ENCODE results near the gene HDAC11.

The HDAC11 gene

DNA sequence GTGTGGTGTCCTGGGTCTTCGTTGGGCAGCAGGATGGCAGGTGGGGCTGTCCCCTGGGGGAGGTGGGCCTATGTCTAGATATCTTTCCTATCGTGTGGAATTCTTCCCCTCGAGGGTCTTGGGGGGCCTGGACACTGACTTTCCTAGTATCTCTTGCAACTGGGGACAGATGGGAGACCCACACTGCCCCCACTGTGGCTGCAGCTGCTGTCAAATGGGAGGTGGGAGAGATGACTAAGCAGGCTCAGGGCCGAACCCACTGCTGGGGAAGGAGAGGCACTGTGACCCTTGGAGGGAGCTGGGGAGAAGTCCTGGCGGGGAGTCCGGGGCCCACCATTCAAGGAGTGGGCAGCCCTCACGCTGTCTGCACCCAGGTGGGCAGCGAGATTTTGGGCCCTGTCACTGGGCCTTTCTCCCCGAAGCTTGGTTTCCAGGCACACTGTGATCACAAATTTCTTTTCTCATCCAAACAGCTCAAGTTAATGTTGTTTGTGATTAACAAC is 65.9 kb downstream of the HDAC11 start:
- no peak for DNase-seq

DNA sequence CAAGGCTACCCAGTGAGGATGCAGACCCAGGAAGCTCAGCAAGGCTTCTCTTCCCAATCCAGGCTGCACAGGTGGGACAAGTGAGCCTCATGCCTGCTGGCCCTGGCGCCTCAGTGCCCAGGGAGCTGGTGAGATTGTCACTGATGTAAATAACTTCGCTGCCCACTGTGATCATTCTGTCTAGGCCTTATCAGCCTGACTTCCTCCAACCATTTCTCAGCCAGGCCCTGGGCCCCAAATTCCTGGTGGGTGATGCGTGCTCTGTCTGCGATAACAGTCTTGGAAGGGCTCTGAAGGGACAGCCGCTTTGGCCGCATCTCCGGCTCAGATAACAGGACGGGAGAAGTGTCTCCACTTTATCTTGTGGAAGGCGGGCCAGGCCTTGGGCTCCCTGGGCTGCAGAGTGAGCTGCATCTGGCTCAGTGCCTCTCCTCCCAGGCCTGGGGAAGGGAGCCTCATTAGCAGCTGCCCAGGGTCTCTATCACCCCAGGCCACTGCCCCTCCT is 66.6 kb downstream of the HDAC11 start:
- DNase-seq: no peak

DNA sequence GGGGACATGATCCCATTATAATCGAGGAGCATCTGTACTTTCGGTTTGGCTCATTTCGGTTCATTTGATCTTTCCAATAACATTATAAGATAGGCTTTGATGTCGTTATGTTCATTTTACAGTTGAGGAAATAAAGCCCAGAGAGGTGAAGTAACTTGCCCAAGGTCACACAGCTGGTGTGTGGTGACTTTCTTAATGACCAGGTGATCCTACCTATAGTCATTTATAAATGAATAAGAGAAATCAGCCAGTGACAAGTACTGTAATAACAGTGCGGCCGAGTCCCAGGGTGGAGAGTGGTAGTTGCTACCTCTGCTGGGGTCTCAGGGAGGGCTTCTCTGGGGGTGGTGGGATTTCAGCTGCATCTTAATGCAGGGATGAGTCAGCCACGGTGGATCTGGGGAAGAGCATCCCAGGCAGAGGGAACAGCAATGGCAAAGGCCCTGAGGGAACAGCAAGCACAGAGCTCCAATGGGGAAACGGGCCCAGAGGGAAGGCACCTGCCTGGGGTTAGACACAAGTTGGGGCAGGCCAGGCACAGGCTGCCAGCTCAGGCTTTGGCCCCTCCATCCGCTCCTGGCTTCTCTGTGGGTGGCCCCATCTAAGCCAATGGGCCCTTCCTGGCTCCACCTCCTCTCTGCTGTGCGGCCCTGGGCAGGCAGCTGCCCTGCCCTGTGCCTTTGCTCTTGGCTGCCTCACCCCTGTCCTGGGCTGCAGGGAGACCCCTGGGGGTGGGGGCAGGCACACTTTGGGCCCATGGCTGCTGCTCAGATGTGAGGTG is 67.7 kb downstream of the HDAC11 start:
- no peak for DNase-seq

DNA sequence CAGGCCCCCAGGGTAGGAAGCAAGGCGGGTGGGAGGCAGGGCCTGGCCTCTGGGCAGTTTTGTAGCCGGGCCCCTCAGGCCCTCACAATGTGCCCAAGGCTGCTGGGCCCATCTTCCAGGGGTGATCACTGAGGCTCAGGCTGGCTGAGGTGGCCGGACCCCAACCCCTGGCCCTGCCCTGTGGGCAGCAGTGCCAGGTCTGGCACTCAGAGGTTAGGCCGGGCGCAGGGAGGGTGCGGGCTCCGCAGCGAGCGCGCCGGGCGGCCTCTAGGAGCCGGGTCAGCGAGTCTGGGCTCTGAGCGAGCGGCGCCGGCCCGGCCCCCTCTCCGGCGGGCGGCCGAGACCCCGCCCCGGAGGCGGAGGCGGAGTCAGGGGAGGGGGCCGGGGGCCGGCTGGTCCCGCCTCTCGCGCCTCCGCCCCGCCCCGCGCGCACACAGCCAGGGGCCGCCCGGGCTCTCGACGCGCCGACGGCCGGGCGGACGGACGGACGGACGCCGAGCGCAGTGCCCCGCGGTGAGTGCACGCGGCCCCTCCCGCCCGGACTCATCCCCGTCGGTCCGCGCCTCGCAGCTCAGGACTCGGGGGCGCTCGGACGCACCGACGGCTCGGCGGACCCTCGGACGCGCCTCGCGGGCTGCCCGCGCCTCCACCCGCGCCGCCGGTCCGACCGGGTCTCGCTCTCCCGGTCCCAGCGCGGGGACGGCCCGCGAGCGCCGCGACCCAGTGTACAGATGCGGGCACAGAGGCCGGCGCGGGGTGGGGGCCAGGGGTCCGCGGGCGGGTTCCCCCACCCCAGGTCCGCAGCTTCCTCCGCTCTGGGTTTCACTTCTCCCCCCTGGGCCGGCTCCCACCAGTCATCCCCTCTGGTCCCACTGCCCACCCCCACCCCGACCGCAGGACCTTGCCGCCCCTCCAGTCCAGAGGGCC is 68.9 kb downstream of the HDAC11 start, which contains the start of gene FBLN2:
Gene FBLN2, plus strand, starts transcription at position 430 of the 927 bp plus-strand sequence. CDS start 21,231 bp downstream, outside the sequence.
- DNase-seq: peak; percentile 42

DNA sequence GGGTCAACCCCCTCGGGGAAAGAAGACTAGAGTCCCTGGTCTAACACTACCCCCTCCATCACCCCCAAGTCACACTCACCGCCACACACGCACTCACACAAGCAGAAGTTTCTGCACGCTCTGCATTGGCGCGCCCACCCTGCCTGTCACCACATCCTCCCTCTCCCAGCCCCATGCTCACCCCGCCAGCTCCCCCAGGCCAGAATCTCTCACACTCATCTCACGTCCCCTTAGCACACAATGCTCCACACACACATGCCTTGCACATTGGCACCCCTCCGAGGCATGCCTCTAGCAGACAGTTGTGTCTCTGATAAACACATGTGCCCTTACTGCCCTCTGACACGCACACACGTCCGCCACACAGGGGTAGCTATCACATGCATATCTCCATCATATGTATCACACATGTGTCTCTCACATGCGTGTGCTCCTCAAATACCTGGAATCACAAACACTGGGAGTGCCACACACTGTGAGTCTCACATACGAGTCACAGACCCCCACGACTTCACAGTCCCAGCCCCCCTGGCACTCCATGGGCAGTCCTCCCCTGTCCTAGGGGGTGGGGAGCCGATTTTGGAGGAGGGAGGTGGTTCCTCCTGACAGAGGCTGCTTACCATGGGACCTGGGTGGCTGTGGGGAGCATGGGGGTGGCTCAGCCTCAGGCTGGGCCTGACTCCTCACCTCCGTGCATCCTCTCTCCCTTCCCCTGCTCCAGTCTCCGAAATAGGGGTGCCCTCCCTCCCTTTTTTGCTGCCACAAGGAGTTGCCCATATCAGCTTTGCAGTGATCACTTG is 69.7 kb downstream of the HDAC11 start:
- no peak for DNase-seq

DNA sequence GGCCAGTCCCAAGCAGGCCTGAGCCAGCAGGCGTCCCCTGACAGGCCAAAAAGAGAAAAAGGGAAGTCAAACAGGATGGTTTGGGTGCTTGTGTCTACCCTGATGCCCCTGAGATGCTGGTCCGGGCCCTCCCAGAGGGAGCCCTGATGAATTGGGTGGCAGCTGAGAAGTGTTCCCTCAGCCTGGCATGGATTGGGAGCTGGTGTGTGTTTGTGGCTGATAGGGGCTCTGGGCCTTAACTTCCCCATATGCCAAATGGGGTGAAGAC is 70.3 kb downstream of the HDAC11 start:
- DNase-seq: no peak

DNA sequence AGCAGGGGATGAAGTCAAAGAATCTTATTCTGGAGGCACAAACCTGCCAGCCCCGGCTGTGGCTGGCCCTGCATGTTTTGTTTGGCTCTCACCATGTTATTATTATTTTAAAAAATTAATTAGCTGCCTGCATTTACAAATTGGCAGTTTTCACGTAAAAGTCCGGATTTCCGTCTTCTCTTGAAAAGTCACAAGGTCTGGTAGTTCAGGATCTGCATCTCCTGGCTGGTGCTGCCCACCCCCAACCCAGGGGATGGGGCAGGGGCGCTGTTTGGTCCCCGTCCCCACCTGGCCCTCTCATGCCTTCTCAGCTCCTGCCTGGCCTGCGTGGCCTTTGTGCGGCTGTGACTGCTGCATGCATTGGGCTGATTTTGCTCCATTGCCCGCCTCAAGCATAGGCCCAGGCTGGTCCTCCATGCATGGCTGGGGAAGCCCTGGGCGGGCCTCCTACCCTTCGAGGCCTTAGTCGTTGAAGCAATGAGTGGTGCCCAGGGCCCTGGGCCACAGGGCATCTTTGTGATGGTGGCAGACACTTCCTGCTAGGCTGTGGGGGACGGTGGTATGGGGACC is 70.8 kb downstream of the HDAC11 start:
- no peak for DNase-seq

DNA sequence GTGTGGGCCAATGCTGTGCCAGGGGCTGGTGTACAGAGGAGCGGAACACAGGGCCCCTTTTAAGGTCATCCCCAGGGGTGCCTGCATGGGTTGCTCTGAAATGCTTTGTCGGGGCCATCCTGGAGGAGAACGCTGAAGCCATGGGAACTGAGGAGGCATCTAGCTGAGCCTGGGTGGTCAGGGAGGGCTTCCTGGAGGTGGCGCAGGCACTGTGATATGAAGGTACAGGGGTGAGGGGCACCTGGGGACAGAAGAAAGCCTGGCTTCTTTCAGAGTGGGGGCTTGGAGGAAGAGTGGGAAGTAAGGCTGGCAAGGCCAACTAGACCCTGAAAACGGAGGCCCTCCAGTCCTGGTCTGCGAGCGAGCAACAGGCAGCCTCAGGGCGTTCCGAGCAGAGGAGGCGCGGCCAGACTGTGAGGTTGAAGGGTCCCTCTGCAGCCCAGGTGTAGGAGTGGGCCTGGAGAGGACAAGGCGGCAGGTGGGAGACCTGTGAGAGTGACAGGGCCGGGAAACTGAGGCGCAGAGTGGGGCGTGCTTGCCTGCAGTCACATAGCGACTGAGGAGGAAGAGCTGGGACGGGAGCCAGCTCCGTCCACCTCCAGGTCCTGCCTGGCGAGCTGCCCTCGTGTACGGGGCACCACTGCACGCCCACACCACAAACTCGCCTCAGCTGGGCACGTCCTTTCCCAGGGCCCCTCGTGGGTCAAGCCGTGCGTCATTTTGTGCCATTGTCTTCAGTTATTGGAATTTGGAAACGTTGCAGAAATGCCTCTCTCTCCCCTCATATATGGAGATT is 72.9 kb downstream of the HDAC11 start:
- DNase-seq: no peak

DNA sequence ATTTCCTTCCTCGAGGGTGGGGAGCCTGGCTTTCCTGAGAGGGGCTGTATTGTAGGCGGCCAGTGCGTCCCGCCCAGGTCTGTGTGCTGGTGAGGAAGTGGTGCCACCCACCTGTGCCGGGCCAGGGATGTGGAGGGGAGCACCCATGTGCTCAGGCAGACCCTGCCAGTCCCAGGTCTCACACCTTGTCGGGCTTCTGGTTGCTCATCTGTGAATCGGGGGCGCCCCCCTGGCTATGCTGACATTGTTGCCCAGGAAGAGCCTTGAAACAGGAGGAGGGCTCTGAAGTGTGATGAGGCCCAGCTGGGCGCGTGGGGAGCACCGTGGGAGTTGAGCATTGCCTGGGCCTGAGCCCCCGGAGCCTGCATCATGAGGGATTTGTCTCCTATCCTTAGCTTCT is 73.6 kb downstream of the HDAC11 start:
- no peak for DNase-seq

DNA sequence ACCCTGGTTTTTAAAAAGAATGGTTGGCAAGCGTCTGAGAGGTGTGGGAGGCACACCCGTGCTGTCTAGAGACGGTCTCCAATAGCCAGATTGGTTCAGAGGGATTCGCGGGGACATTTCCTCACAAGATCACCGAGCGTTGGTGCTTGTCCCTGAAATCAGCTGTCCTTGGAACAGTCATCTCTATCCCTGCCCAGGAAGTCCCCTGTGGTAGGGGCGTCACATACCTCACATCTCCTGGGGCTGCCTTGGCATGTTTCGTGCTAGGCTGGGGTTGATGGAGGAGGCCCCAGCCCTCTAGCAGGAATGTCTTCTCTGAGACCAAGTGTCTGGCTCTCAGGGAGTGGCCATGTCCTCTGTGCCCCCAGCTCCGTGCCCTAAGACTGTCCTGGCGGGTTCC is 75.6 kb downstream of the HDAC11 start:
- DNase-seq: no peak

Data from NCI-H510A treated with DMSO at 0.1 percent for 48 hours (cell line).